Glomerular visceral epithelial cell (primary cell): ENCODE data around the gene ATP5MC3.
A peak's percentile ranks its signal among the peaks of the same experiment; 100 is the strongest.

ENCODE experiments used
- DNase-seq: peaks from one replicate; pipeline ENCODE4 v3.0.0-alpha.2; 2016; ENCODE audit errors: extremely low spot score

ATP5MC3 gene

DNA sequence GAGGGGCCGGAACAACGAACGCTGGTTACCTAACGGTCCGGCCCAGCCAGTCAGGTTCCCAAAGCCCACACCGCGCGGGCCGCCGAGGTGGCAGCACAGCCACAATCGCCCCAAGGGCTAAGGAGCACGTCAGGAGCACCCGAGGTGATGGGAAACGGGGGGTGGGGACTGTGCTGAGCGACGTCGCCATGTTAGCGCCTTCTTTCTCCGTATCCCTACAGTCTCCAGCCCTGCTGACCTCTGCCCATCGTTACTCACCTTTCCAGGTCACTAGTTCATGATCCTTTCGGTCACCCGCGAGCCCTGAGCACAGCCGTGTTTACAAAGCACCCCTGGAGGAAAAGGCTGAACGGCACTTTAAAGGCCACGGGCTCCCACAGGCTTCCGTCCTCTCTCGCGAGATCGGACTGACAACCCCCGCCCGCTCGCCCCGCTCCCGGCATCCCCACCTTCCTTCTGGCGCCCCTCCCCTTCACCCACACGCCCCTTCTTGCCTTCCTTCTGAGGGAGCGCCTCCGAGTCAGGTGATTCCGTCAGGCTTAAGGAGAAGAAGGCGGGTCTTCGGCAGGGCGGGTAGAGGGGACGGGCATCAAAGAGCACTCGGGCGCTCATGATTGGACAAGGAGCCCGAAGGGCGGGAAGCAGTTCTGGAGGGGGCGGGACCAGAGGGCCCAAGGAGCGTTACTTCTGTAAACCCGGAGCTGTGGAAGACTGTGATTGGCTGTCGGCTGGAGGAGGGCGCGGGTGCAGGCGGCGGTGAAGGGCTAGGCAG lies 13.5 kb downstream of the ATP5MC3 start, which contains the start of gene ATF2:
TSS of gene ATF2 (minus strand) at position 412 of the 772 bp plus-strand sequence. CDS start 31,760 bp downstream, outside the sequence.
- peak; percentile 100 for DNase-seq

DNA sequence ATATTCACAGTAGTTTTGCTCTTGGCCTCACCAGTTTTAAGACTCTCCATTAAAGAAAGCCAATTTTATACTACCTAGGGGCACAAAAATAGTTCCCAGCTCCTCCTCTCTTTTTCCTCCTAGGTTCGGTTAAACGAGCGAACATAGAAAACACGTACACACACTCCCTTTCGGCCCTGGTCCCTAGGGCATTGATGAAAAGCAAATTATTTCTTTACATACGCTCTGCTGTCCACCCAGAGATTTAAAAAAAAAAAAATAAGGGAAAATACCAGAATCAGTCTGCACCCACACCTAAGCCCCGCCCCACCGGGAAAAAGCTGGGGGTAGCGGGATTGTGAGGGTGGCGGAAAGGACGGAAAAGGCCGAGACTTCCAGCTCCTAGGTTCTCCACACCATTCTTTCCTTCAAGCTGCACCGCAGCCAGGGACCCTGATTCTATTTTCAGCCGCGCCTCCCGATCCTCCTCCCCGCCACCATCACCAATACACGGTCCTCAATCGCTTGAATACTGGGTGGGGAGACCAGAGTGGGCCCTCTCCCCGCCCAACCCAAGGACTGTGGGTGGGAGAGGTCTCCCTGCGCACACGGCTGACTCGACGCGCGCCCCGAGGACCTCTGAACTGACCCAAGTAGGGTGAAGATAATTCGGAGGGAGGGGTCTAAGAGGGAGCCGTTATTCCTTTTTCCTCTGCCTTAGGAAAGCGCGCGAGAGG lies 14.3 kb downstream of the ATP5MC3 start:
- peak; percentile 74 for DNase-seq

DNA sequence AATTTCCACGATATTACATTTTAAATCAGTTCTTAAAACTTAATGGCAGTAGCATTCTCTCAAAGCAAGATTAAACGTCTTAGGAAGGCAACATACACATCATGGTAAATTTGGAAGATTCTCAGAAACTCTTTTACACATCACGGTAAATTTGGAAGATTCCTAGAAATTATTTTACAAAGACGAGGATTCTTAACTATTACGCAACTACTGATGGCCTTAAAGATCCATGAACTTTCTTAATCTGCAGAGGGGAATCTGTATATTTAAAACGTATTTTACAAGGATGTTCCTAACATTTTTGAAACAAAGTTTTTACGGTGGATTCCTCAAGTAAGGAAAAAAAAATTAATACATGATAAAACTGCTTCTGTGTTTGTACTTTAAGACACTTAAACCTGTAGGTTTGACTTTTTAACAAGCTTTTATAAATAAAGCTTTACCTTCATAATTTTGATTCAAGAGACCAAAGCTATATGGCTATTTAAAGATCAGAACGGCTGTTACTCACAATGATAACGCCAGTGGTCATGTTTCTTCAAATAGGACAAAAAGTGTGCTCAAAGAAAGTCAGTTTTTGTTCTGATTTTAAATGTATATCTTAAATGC lies 15.2 kb downstream of the ATP5MC3 start:
- DNase-seq: no peak

DNA sequence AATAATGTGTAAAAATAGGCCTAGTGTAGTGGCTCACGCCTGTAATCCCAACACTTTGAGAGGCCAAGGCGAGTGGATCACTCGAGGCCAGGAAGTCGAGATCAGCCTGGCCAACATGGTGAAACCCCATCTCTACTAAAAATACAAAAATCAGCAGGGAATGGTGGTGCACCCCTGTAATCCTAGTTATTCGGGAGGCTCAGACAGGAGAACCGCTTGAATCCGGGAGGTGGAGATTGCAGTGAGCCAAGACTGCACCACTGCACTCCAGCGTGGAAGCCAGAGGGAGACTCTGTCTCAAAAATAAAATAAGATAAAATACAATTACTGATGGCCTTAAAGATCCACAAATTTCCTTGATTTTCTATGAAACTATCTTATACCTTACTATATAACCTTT lies 17.3 kb downstream of the ATP5MC3 start:
- no peak for DNase-seq

DNA sequence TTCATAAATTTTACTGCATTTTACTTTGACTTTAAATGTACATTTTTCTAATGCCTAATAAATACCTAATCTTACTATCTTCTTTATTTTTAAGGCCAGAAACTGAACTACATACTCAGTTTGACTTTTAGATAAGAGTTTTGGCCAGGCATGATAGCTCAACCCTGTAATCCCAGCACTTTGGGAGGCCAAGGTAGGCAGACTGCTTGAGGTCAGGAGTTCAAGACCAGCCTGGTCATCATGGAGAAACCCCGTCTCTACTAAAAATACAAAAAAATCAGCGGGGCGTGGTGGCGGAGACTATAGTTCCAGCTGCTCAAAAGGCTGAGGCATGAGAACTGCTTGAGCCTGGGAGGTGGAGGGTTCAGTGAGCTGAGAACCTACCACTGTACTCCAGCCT lies 22.6 kb downstream of the ATP5MC3 start:
- no peak for DNase-seq

DNA sequence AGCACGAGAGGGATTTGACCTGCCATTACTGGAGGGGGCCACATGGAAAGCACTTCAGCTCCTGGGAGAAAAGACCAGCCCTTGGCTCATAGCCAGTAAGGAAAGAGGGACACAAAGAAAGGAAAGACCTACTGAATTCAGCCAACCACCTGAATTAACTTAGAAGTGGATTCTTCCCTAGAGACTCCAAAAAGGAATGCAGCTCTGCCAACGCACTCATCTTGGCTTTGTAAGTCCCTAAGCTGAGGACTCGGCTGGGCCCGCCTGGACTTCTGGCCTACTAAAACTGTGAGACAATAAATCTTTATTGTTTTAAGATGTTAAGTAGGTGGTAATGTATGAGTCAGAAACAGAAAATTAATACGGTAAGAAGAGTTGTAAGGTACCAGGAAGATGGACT lies 25.0 kb downstream of the ATP5MC3 start:
- DNase-seq: no peak

DNA sequence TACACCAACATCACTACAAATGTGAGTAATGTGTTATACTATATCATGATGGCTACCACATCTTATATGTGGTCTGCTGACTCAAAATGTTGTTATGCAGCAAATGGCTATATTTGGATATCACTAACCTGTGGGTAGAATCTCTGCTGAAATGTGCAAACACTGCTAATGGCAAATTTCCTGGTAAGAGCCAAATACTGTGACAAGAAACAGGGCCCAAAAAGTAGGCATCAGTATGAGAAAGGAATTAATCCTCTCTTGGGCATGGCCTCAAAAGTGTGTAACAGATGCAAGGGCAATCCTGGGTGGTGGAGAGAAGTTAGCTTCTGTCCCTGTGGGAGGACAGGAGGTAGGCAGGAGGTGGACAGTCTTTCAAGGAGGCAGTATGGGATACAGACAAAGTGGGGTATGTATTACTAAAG lies 26.8 kb downstream of the ATP5MC3 start:
- peak; percentile 70 for DNase-seq

DNA sequence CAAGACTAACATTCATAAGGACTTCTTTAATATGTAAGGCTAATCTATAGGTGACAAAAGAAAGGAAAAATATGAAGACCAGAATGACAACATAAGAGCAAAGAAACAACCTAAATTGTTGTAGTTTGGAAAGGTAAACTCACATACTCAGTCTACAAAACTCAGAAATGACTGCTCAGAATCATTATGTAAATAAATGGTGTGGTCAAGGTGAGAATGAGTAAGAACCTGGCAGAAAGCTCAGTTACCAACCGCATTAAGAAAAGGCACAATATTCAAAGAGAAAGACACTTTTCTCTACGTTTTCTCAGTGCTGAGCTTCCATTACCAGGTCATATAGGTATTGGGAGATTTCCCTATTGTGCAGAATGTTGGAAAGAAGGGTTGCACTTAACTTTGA lies 29.3 kb downstream of the ATP5MC3 start:
- DNase-seq: no peak

DNA sequence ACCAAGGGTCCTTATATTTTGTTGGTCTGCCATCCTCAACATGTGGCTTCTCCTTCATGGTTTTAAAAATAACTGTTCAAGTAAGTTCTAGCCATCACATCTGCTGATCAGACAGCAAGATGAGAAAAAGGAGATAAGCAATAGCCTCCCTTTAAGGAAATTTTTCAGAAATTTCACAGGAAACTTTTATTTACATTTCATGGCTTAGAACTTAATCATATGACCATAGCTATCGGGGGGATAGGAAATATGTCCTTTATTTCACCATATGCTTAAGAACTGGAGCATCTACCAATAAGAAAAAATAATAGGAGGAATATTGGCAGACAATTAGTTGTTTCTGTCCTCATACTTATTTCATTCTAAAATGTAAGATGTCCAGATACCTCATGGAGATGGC lies 29.7 kb downstream of the ATP5MC3 start:
- no peak for DNase-seq

DNA sequence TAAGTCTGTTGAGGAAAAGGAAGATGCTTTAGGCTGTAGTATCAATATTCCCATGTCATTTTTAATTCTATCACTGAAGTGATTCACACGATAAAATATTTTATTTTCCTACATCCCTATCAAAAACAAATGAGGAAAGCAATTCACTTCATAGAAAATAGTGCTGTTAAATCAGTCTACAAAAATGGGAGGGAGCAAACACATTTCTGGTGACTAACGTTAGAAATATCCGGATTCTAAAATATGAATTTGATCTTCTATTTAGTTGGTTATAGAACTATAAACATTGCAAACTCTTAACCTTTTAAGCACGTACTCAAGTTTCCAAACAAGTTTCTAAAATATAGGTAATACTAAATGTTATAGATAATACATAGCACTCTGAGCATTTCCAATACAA lies 34.3 kb downstream of the ATP5MC3 start:
- no peak for DNase-seq

DNA sequence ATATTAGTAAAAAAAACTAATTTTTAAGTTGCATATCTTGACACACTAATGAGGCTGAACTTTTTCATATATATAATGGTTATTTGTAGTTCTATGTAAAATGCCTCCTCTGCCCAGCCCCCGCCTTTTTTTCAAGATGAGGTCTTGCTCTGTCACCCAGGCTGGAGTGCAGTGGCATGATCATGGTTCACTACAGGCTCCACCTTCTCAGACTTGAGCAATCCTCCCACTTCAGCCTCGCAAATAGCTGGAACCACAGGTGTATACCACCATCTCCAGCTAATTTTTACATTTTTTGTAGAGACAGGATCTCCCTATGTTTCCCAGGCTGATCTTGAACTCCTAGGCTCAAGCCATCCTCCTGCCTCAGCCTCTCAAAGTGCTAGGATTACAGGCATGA lies 37.8 kb downstream of the ATP5MC3 start:
- DNase-seq: no peak

DNA sequence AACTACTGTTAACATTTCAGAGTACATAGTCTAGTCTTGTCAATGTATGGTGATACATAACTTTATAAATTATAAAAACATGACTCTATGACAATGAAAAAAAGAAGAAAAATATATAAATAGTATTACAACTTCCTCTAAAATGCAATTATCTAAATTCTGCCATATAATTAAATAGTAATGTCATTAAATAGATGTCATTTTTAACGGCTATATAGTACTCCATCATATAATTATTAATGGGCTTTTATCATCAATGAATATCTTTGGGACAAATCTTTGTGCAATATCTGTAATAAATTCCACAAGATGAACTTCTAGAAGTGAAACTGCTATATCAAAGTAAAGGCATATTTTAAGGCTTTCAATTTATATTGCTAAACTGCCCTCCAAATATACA lies 38.3 kb downstream of the ATP5MC3 start:
- no peak for DNase-seq

DNA sequence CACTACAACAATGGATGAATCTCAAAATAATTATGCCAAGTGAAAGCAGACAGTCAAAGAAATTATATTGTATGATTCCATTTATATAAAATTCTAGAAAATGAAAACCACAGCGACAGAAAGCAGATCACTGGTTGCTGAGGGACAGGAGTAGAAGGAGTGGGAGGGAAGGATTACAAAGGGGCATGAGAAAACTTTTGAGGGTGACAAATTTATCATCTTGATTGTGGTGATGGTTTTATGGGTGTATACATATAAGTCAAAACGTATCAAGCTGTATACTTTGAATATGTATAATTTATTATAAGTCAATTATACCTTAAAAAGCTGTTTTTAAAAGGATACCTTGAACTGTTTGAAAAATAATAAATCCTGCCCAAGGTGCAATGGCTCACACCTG lies 41.2 kb downstream of the ATP5MC3 start:
- DNase-seq: no peak

DNA sequence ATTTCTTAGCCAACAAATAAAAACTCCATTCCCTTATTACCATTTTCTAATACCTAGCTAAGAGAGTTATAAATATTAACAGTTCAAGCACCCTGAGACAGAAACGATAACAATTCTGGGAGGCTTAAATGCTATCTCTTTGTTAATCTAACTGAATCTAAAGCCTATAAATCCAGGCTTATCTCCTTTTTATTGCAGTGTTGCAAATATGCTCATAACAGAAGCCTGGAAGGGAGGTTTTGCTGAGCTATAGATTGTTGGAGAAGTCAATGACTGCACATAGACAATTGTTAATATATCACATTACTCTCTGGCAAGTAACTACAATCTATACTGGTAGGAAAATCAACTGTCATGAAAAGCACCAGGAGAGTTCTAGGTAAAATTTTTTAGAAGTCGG lies 43.7 kb downstream of the ATP5MC3 start:
- no peak for DNase-seq

DNA sequence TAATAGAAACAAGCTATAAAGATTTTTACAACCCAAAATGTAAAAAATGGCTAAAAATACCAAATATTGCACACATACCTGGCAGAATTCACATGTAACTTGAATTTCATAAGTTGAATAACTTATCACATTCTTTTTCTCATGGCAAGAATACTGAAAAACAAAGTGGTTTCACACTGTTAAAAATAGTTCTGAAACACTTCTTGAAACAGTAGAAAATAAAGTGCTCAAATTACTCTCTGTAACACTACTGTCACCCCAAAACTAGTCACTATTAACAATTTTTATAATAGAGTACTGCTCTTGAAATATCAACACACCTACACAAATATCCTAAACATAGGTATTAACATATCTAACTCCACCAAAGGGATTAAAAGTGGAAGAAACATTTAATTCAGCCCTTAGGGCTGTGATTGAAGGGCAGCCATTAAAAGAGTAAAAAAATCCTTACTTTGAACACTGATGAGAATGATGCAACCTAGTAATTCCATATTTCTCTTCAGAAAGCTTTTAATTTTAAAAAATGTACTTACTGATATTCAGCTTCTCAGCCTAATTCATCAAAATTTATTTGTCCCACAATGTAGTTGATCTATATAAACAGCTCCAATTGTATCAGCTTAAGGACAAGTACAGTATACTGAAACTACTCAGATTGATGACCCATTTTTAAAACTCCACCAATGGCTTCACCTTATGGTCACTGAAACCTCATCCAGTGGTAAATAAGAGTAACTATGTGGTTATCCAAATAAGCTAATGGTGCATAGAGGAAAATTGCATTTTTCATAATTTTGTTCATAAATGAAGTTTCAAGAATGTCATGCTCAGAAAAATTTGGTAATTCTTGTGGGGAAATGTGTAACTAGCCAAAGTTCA lies 44.9 kb downstream of the ATP5MC3 start:
- no peak for DNase-seq

DNA sequence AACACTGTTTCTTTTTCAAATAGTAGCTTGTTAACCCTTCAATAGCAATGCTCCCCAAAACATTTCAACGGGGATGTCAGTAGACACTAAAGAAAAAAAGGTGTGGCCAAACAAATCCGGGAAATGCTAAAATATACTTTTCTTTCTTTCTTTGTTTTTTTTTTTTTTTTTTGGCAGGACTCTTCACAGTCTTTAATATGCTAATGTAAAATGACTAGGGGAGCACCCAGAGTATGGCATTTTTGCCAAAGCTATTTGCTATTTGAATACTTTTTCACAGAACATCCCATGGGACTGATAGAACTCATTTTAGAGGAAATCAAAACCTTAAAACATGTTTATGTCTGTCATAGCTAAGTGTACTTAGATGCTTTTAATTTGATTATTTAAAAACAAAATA lies 45.6 kb downstream of the ATP5MC3 start:
- no peak for DNase-seq

DNA sequence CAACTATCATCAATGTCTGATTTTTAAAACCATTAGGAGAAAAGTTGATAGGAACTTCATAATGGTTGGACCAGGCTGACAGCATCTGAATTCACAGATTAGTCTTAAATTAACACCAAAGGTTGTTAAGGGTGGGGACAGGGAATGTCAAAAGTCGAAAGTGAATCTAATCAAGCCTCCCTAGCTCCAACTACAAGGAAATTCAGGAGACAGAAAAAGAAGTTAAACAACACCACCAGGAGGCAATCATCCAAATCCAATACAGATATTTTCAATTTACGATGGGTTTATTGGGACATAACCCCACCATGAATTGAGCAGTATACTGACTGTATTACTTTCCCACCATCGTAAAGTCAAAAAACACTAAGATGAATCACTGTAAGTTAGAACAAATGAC lies 46.3 kb downstream of the ATP5MC3 start:
- DNase-seq: no peak

DNA sequence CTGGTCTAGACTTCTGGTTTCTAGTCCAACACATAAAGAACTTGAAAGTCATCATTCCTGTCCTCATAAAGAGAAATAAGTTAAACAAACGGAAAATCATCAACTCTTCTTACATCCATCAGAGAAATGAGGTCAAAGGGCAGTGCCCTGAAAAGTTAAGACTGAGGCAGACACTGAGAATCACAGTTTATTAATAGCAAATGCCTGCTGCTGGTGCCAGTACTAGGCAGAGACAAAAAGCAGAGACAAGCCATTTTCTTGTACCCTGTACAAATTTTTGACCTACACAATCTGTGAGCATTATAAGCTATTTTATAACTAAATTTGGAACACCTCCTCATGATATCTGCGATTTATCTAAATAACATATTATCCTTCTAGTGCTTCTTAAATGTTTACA lies 50.3 kb downstream of the ATP5MC3 start:
- no peak for DNase-seq

DNA sequence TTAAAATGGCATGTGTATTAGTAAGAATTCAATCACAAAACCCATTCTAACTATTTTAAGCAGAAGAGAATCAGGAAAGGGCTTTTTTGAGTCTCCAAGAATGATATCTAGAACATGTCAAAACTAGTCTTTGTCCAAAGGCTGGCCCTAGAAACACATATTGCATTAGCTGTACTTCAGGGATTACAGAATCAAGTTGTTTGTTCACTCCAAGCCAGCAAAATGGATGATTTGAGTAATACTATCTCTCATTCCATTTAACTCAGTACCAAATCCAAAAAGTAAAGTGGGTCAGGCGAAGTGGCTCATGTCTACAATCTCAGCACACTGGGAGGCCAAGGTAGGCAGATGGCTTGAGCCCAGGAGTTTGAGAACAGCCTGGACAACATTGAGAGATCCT lies 54.8 kb downstream of the ATP5MC3 start:
- DNase-seq: no peak
